ENCODE data around the gene NAPSA. TPM values are rescaled to one million over a fixed set of nuclear protein-coding genes. Genes with fewer than 3 reads are reported as not detected.

The NAPSA gene
- total and polyA plus RNA-seq, 9 of the 15 experiments (the other 6 are each of a cell fraction or from before 2014, with no cell fraction given): 0.25 to 1.9 (median 0.69) TPM

DNA sequence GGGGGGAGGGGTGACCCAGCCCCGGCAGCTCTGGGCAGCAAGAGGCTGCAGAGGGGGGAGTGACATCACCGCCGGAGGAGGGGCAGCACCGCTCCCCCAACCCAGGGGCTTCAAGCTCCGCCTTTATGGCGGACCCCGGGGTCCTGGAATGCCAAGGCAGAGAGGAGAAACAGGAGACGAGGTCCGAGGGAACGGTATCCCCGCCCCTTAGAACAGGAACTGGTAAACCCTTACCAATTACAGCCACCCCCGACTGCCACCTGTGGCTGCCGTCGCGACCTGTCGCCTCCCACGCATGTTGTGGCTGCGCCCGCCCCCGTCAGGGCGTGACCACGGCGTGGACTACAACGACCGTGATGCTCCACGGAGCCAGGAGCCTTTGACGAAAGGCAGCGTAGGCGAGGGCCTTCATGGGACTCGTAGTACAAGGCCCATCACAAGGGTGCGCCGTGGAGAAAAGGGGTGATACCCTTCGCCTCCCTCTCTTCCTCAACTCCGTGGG lies 32.2 kb downstream of the NAPSA start (continued):
- TF ChIP-seq, protein P1, sequence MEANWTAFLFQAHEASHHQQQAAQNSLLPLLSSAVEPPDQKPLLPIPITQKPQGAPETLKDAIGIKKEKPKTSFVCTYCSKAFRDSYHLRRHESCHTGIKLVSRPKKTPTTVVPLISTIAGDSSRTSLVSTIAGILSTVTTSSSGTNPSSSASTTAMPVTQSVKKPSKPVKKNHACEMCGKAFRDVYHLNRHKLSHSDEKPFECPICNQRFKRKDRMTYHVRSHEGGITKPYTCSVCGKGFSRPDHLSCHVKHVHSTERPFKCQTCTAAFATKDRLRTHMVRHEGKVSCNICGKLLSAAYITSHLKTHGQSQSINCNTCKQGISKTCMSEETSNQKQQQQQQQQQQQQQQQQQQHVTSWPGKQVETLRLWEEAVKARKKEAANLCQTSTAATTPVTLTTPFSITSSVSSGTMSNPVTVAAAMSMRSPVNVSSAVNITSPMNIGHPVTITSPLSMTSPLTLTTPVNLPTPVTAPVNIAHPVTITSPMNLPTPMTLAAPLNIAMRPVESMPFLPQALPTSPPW (CRISPR knock-in tag; IDR thresholded peaks at IDR 0.05): peak; percentile 72
- TF ChIP-seq ZNF77 (CRISPR knock-in tag; IDR thresholded peaks at IDR 0.05) (no peak), FOSL1 (tag; conservative IDR thresholded peaks at IDR 0.05) (peak; percentile 42; the same call in 1 of the 2 replicates), SRSF9 (IDR thresholded peaks at IDR 0.05; ENCODE audit: borderline replicate concordance, low read depth, low read length) (no peak), ZNF41 (CRISPR knock-in tag; conservative IDR thresholded peaks at IDR 0.05) (no peak), CBFA2T3 (IDR thresholded peaks at IDR 0.05) (peak; percentile 10; the same call in 1 of the 2 replicates), MEF2D (tag; conservative IDR thresholded peaks at IDR 0.05; ENCODE audit: low read depth) (no peak), ZNF444 (CRISPR knock-in tag; IDR thresholded peaks at IDR 0.05) (no peak), PHF21A (IDR thresholded peaks at IDR 0.05; ENCODE audit: borderline replicate concordance, low read depth) (no peak), SMARCE1 (IDR thresholded peaks at IDR 0.05) (0 out of 2 replicates have a peak, but pooled peaks have one; percentile 38), FOXK1 (CRISPR knock-in tag; IDR thresholded peaks at IDR 0.05; ENCODE audit: borderline replicate concordance) (no peak), ZNF146 (CRISPR knock-in tag; IDR thresholded peaks at IDR 0.05; ENCODE audit: unreplicated experiment) (no peak), ILF3 (IDR thresholded peaks at IDR 0.05; ENCODE audit: borderline replicate concordance) (no peak), HDAC1 (IDR thresholded peaks at IDR 0.05) (0 out of 4 replicates have a peak, but pooled peaks of 1 of the 2 experiments have one; percentile 39), NFRKB (IDR thresholded peaks at IDR 0.05; ENCODE audit: low read depth) (no peak), GTF2E2 (tag; IDR thresholded peaks at IDR 0.05) (no peak), MTF1 (CRISPR knock-in tag; IDR thresholded peaks at IDR 0.05; ENCODE audit: borderline replicate concordance) (no peak), CSDE1 (IDR thresholded peaks at IDR 0.05) (no peak)
- TF ChIP-seq, protein P2, sequence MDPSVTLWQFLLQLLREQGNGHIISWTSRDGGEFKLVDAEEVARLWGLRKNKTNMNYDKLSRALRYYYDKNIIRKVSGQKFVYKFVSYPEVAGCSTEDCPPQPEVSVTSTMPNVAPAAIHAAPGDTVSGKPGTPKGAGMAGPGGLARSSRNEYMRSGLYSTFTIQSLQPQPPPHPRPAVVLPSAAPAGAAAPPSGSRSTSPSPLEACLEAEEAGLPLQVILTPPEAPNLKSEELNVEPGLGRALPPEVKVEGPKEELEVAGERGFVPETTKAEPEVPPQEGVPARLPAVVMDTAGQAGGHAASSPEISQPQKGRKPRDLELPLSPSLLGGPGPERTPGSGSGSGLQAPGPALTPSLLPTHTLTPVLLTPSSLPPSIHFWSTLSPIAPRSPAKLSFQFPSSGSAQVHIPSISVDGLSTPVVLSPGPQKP (CRISPR knock-in tag; IDR thresholded peaks at IDR 0.05): no peak
- TF ChIP-seq, protein P3, sequence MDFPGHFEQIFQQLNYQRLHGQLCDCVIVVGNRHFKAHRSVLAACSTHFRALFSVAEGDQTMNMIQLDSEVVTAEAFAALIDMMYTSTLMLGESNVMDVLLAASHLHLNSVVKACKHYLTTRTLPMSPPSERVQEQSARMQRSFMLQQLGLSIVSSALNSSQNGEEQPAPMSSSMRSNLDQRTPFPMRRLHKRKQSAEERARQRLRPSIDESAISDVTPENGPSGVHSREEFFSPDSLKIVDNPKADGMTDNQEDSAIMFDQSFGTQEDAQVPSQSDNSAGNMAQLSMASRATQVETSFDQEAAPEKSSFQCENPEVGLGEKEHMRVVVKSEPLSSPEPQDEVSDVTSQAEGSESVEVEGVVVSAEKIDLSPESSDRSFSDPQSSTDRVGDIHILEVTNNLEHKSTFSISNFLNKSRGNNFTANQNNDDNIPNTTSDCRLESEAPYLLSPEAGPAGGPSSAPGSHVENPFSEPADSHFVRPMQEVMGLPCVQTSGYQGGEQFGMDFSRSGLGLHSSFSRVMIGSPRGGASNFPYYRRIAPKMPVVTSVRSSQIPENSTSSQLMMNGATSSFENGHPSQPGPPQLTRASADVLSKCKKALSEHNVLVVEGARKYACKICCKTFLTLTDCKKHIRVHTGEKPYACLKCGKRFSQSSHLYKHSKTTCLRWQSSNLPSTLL (IDR thresholded peaks at IDR 0.05): no peak
- TF ChIP-seq, protein P4, sequence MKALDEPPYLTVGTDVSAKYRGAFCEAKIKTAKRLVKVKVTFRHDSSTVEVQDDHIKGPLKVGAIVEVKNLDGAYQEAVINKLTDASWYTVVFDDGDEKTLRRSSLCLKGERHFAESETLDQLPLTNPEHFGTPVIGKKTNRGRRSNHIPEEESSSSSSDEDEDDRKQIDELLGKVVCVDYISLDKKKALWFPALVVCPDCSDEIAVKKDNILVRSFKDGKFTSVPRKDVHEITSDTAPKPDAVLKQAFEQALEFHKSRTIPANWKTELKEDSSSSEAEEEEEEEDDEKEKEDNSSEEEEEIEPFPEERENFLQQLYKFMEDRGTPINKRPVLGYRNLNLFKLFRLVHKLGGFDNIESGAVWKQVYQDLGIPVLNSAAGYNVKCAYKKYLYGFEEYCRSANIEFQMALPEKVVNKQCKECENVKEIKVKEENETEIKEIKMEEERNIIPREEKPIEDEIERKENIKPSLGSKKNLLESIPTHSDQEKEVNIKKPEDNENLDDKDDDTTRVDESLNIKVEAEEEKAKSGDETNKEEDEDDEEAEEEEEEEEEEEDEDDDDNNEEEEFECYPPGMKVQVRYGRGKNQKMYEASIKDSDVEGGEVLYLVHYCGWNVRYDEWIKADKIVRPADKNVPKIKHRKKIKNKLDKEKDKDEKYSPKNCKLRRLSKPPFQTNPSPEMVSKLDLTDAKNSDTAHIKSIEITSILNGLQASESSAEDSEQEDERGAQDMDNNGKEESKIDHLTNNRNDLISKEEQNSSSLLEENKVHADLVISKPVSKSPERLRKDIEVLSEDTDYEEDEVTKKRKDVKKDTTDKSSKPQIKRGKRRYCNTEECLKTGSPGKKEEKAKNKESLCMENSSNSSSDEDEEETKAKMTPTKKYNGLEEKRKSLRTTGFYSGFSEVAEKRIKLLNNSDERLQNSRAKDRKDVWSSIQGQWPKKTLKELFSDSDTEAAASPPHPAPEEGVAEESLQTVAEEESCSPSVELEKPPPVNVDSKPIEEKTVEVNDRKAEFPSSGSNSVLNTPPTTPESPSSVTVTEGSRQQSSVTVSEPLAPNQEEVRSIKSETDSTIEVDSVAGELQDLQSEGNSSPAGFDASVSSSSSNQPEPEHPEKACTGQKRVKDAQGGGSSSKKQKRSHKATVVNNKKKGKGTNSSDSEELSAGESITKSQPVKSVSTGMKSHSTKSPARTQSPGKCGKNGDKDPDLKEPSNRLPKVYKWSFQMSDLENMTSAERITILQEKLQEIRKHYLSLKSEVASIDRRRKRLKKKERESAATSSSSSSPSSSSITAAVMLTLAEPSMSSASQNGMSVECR (CRISPR knock-in tag; IDR thresholded peaks at IDR 0.05): peak; percentile 47

All from K562 (cell line).